ENCODE data around the gene CORO6.
A peak's percentile ranks its signal among the peaks of the same experiment; 100 is the strongest.

CORO6 gene

DNA sequence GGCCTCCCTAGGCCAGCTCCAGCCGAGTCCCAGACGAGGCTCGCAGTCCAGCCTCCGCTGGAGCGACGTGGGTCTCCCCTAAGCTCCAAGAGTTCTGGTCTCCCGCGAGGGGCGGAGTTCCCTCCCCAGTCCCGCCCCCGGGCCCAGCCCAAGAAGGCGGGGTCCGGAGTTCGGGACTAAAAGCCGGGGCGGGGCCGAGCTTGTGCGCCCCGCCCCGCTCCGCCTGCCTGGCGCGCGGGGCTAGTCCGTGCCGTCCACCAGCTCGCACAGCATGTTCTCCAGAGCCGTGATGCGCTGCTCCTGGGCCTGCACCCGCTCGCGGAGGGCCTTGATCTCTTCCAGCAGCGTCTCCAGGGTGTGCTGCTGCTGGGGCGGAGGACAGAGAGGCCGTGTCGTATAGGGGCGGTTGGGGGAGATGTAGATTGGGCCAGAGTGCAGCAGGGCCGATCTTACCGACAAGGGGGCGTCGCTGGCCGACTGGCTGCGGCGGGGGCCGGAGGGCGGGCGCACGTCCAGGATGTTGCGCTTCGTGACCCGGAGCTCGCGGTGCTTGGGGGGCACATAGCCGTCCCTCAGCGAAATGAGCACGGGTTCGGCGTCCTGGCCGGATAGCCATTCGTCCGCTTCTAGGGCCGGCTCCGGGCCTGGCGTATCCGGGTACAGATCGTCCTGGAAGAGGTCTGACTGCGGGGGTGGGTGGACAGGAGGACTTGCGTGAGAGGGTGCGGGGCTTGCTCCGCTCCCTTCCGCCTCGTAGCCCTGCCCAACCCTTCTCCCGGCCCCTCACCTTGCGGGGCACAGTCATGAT, 7.0 kb downstream of the CORO6 start:
- TF ChIP-seq TAF1 (IDR thresholded peaks at IDR 0.05; ENCODE audit: low read depth), result no peak
- TF ChIP-seq, protein P1, sequence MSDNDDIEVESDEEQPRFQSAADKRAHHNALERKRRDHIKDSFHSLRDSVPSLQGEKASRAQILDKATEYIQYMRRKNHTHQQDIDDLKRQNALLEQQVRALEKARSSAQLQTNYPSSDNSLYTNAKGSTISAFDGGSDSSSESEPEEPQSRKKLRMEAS (IDR thresholded peaks at IDR 0.05), result peak; percentile 88

DNA sequence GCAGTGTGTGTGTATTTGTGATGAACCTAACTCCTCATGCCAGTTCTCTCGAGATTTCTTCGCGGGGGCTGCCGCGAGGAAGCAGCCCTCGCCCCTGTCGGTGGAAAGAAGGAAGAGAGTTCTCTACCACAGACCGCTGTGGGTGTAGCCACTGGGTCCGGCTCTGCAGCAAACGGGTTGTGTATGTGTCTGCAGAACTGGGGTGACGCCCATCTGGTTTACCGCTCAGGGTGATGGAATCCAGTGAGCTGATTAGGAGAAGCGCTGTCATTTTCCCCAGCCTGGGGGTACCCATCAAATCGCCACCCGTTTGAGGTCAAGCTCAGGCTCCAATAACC, 7.7 kb downstream of the CORO6 start:
- TF ChIP-seq YY1 (IDR thresholded peaks at IDR 0.05; ENCODE audit: low read depth) (no peak), ZBTB7A (IDR thresholded peaks at IDR 0.05; ENCODE audit: low read depth) (no peak; the same call in 1 of the 2 replicates), FOXM1 (IDR thresholded peaks at IDR 0.05; ENCODE audit: borderline replicate concordance, low read depth) (no peak), RAD21 (IDR thresholded peaks at IDR 0.05; ENCODE audit: low read depth) (no peak), NFIC (IDR thresholded peaks at IDR 0.05) (no peak), TCF12 (IDR thresholded peaks at IDR 0.05; ENCODE audit: low read depth) (no peak), TEAD4 (IDR thresholded peaks at IDR 0.05) (no peak), CEBPB (IDR thresholded peaks at IDR 0.05) (no peak), EGR1 (IDR thresholded peaks at IDR 0.05) (no peak), EP300 (IDR thresholded peaks at IDR 0.05; ENCODE audit: borderline replicate concordance) (no peak), CREB1 (IDR thresholded peaks at IDR 0.05; ENCODE audit: low read depth) (no peak)
- TF ChIP-seq, protein P2, sequence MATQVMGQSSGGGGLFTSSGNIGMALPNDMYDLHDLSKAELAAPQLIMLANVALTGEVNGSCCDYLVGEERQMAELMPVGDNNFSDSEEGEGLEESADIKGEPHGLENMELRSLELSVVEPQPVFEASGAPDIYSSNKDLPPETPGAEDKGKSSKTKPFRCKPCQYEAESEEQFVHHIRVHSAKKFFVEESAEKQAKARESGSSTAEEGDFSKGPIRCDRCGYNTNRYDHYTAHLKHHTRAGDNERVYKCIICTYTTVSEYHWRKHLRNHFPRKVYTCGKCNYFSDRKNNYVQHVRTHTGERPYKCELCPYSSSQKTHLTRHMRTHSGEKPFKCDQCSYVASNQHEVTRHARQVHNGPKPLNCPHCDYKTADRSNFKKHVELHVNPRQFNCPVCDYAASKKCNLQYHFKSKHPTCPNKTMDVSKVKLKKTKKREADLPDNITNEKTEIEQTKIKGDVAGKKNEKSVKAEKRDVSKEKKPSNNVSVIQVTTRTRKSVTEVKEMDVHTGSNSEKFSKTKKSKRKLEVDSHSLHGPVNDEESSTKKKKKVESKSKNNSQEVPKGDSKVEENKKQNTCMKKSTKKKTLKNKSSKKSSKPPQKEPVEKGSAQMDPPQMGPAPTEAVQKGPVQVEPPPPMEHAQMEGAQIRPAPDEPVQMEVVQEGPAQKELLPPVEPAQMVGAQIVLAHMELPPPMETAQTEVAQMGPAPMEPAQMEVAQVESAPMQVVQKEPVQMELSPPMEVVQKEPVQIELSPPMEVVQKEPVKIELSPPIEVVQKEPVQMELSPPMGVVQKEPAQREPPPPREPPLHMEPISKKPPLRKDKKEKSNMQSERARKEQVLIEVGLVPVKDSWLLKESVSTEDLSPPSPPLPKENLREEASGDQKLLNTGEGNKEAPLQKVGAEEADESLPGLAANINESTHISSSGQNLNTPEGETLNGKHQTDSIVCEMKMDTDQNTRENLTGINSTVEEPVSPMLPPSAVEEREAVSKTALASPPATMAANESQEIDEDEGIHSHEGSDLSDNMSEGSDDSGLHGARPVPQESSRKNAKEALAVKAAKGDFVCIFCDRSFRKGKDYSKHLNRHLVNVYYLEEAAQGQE (IDR thresholded peaks at IDR 0.05; ENCODE audit: low read depth), result no peak
- TF ChIP-seq, protein P1 (IDR thresholded peaks at IDR 0.05), result no peak

DNA sequence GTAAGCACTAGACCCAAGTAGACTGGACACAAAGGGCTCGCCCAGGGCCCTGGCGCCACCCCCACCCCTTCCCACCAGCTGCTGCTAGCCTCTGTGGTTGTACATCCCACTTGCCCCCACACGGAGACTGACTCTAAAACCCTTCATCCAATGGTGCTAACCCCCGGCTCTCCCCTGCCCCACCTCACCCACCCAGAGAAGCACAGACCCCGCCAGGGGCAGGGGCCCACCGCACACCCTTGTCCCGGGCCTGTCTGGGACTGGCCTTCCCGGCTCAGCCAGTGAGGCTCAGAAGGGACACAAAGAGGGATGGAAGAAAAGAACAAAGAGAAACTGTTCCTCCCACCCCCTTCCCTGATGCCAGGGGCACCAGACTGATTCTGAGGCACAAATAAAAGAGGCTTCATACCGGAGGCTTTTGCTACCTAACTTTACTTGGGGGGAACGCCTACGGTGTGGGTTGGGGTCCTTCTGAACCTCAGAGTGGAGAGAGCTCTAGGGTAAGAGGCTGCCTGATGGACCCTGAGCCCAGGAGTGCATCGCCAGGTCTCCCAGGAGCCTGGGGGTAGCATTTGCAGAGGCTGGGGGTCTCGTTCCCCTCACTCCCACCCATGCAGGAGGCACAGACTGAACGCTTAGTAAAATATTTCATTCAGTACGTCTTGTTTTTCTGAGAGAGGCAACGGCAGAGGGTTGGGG, 8.2 kb downstream of the CORO6 start:
- no peak for TF ChIP-seq YY1 (IDR thresholded peaks at IDR 0.05; ENCODE audit: low read depth)
- TF ChIP-seq TEAD4 (IDR thresholded peaks at IDR 0.05), result no peak
- TF ChIP-seq NFIC (IDR thresholded peaks at IDR 0.05), result no peak
- no peak for TF ChIP-seq RAD21 (IDR thresholded peaks at IDR 0.05; ENCODE audit: low read depth)
- TF ChIP-seq USF1 (IDR thresholded peaks at IDR 0.05), result no peak
- TF ChIP-seq TCF12 (IDR thresholded peaks at IDR 0.05; ENCODE audit: low read depth), result no peak
- no peak for TF ChIP-seq ZBTB7A (IDR thresholded peaks at IDR 0.05; ENCODE audit: low read depth)
- no peak for TF ChIP-seq CEBPB (IDR thresholded peaks at IDR 0.05)
- TF ChIP-seq, protein P1 (IDR thresholded peaks at IDR 0.05), result no peak
- no peak for TF ChIP-seq CREB1 (IDR thresholded peaks at IDR 0.05; ENCODE audit: low read depth)
- TF ChIP-seq TAF1 (IDR thresholded peaks at IDR 0.05; ENCODE audit: low read depth), result no peak
- TF ChIP-seq, protein P2 (IDR thresholded peaks at IDR 0.05; ENCODE audit: low read depth), result no peak
- TF ChIP-seq FOXM1 (IDR thresholded peaks at IDR 0.05; ENCODE audit: borderline replicate concordance, low read depth), result no peak
- no peak for TF ChIP-seq EGR1 (IDR thresholded peaks at IDR 0.05)

- TF ChIP-seq USF1 (IDR thresholded peaks at IDR 0.05), result no peak
- no peak for TF ChIP-seq YY1 (IDR thresholded peaks at IDR 0.05; ENCODE audit: low read depth)
- TF ChIP-seq, protein P2 (IDR thresholded peaks at IDR 0.05; ENCODE audit: low read depth), result no peak
- no peak for TF ChIP-seq EGR1 (IDR thresholded peaks at IDR 0.05)
- TF ChIP-seq FOXM1 (IDR thresholded peaks at IDR 0.05; ENCODE audit: borderline replicate concordance, low read depth), result no peak
Measured at GRCh38 chr17:29613856-29614255, 8.9 kb downstream of the CORO6 start.

All from Ishikawa (cell line).